ES-I3 (cell line): ENCODE data around the gene PDSS1.

ENCODE experiments used
- H3K36me3 ChIP-seq: 2 replicates; pipeline ENCODE4 v1.6.1; 2013; ENCODE audit warnings: mild to moderate bottlenecking, low read length, control low read depth, moderate library complexity; ENCODE audit not compliant: insufficient read depth
- H3K4me1 ChIP-seq: 2 replicates; pipeline ENCODE4 v1.6.1; 2013; ENCODE audit warnings: mild to moderate bottlenecking, control low read depth, low read length; ENCODE audit not compliant: insufficient read depth
- H3K9ac ChIP-seq: 2 replicates; pipeline ENCODE4 v1.6.1; 2013; ENCODE audit warnings: low read depth, mild to moderate bottlenecking, low read length, moderate library complexity
- H3K9me3 ChIP-seq: 2 replicates; pipeline ENCODE4 v1.6.1; 2013; ENCODE audit warnings: mild to moderate bottlenecking, low read length, moderate library complexity; ENCODE audit not compliant: control insufficient read depth, insufficient read depth

Gene PDSS1

DNA sequence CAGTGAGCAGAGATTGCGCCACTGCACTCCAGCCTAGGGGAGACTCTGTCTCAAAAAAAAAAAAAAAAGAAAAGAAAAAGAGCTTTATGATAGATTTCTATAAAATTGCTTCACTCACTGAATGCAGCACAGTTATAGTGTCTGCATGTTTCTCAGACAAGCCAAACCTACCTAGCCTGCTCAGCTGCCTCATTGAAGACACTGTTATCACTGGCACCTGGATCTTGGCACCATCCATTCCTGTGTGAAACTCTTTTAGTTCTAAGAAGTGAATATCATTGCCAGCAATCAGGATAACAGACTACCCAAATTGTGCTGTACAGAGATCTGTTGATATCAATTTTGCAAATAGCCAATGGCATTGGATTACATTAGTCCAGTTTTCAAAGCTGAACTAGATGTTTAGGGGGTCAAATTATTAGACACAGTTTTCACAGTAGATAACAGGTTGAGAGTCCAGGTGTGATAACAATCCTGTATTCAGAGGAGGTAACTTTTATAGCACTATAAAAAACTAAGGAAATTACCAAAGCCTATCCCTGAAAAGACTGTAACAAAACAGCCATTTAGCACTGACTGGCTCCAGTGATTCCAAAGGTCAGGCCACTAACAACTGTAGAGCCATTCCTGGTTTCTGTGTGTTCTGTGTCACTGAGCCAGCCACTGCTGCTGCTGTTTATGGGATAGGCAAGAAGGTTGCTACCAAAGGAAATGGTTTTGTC lies 17.1 kb downstream of the PDSS1 start:
- Histone ChIP-seq H3K9ac (no peak overlapping the region), H3K9me3 (no peaks in the 10 kb centered on the region), H3K4me1 (no peaks in the 10 kb centered on the region), H3K36me3 (peaks cover 8% of the 10 kb centered on the region)

- Histone ChIP-seq H3K9me3 (no peaks in the 10 kb centered on the region), H3K4me1 (no peaks in the 10 kb centered on the region), H3K36me3 (peaks cover 8% of the 10 kb centered on the region)
Measured at GRCh38 chr10:26715137-26715487, 17.6 kb downstream of the PDSS1 start.

GRCh38 chr10:26717476-26717875 lies 20.0 kb downstream of the PDSS1 start:
- no peaks in the 10 kb centered on the region for H3K4me1 ChIP-seq
- H3K9me3 ChIP-seq: no peaks in the 10 kb centered on the region
- H3K9ac ChIP-seq: no peak overlapping the region
- peaks cover 8% of the 10 kb centered on the region for H3K36me3 ChIP-seq

More at GRCh38 chr10:26715137-26715487, 17.6 kb downstream of the PDSS1 start:
- no peak overlapping the region for H3K9ac ChIP-seq

DNA sequence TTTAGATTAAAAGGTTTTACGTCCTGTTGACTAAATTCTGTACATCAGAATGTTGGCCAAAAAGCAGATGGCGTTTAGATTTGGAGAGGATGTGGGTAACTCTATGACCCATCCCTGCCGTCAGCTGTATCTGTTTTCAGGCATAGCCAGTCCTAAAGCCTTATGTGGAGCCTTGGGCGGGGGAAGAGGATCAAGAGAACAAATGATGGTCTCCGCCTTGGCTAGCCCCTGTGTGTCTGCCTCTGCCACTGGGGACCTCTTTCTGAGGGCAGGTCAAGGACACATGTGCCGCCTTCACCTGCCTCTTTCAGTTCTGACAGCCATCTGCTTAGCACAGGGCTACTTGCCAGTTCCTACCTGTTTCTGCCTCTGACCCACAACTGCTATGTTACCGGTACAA lies 24.1 kb downstream of the PDSS1 start:
- no peaks in the 10 kb centered on the region; the same call in 1 of the 2 replicates for H3K36me3 ChIP-seq
- no peak overlapping the region for H3K9ac ChIP-seq
- no peaks in the 10 kb centered on the region for H3K4me1 ChIP-seq
- no peaks in the 10 kb centered on the region for H3K9me3 ChIP-seq

- Histone ChIP-seq H3K9me3 (no peaks in the 10 kb centered on the region), H3K4me1 (no peaks in the 10 kb centered on the region), H3K9ac (no peak overlapping the region), H3K36me3 (no peaks in the 10 kb centered on the region; the same call in none of the 2 replicates)
Measured at GRCh38 chr10:26723016-26723415, 25.5 kb downstream of the PDSS1 start.

DNA sequence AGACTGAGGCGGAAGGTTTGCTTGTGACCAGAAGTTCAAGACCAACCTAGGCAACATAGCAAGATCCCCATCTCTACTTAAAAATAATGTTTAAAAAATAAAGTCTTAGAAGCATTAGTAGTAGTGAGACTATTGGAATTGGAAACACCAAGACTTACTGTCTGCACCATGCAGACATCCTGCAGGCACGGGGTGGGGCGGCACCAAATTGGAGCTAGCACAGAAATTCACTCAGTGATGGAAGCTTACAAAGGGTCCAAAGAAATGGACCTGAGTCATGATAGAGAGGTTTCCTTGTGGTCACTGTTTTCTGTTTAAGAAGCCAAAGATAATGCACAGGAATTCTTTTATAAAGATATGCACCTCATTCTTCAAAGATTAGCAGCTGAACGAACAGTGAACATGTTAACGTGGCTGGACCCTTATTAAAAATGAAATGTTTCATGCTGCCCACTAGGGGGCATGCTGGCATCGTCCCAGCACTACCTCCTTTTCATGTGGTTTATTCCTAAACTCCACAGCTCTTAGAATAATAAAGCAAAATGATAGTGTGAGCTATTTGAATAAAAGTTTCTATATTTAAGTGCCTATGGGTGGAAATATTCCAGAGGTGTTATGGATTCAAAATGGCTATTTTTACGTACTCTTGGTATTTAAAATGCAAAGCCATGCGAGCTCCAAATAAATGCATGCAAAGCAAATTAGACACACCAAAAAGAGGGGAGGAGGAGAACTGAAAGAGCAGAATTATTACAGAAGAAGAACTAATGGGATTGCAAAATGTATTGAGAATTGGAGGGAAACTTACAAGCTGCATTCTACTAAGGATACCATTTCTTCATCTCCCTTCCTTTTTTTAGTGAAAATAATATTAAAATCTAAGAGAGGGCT lies 28.6 kb downstream of the PDSS1 start:
- H3K4me1 ChIP-seq: no peaks in the 10 kb centered on the region
- H3K36me3 ChIP-seq: no peaks in the 10 kb centered on the region; the same call in none of the 2 replicates
- H3K9me3 ChIP-seq: no peaks in the 10 kb centered on the region
- no peak overlapping the region for H3K9ac ChIP-seq

- Histone ChIP-seq H3K36me3 (peaks cover 2% of the 10 kb centered on the region), H3K4me1 (no peaks in the 10 kb centered on the region), H3K9me3 (no peaks in the 10 kb centered on the region), H3K9ac (no peak overlapping the region)
Measured at GRCh38 chr10:26727005-26727404, 29.5 kb downstream of the PDSS1 start.

- peaks cover 5% of the 10 kb centered on the region for H3K36me3 ChIP-seq
- H3K9ac ChIP-seq: no peak overlapping the region
- H3K4me1 ChIP-seq: no peaks in the 10 kb centered on the region
- no peaks in the 10 kb centered on the region for H3K9me3 ChIP-seq
Measured at GRCh38 chr10:26728957-26729356, 31.5 kb downstream of the PDSS1 start.

DNA sequence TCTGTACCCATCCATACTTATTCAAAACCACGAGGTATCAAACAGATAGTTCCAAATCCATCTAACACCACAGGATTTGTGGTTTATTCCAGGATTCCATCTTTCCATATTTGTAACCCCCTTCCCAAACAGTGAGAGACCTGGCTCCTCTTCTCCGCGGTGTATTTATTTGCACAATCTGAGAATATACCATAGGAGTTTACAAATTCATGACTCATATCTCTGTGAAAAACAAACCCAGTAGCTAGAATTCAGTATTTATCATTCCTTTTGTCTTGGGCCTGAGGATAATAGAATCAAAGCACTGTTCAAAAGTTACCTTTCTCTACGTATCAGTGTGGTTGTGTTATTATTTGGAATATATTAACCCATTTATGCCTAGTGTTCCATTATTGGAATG lies 31.9 kb downstream of the PDSS1 start:
- H3K36me3 ChIP-seq: peaks cover 5% of the 10 kb centered on the region

DNA sequence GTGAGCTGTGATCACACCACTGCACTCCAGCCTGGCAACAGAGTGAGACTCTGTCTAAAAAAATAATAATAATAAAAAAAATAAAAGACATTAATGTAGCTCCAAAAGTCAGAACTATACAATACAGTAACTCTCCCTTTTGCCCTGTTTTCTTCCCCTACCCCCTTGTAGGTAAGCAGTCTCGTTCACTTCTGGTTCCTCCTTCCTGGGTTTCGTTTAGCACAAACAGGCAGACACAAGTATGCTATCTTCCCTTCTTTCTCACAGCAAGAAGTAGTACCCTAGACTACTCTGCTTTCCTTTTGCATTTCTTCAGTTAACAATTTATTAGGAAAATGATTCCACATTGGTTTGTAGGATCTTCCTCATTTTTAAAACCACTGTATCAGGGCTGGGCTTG lies 33.1 kb downstream of the PDSS1 start:
- Histone ChIP-seq H3K9me3 (no peaks in the 10 kb centered on the region), H3K9ac (no peak overlapping the region), H3K36me3 (peaks cover 12% of the 10 kb centered on the region), H3K4me1 (no peaks in the 10 kb centered on the region)

More for the DNA sequence above, 31.9 kb downstream of the PDSS1 start:
- H3K4me1 ChIP-seq: no peaks in the 10 kb centered on the region
- no peak overlapping the region for H3K9ac ChIP-seq
- no peaks in the 10 kb centered on the region for H3K9me3 ChIP-seq

GRCh38 chr10:26733750-26734568 lies 36.5 kb downstream of the PDSS1 start:
- Histone ChIP-seq H3K9me3 (no peaks in the 10 kb centered on the region), H3K9ac (no peak overlapping the region), H3K4me1 (no peaks in the 10 kb centered on the region), H3K36me3 (peaks cover 20% of the 10 kb centered on the region)

- Histone ChIP-seq H3K9ac (no peak overlapping the region), H3K4me1 (no peaks in the 10 kb centered on the region), H3K36me3 (peaks cover 20% of the 10 kb centered on the region), H3K9me3 (no peaks in the 10 kb centered on the region)
Measured at GRCh38 chr10:26735435-26735834, 37.9 kb downstream of the PDSS1 start.

GRCh38 chr10:26737730-26738129 lies 40.2 kb downstream of the PDSS1 start:
- no peaks in the 10 kb centered on the region for H3K9me3 ChIP-seq
- peaks cover 19% of the 10 kb centered on the region for H3K36me3 ChIP-seq
- no peak overlapping the region for H3K9ac ChIP-seq
- H3K4me1 ChIP-seq: no peaks in the 10 kb centered on the region

DNA sequence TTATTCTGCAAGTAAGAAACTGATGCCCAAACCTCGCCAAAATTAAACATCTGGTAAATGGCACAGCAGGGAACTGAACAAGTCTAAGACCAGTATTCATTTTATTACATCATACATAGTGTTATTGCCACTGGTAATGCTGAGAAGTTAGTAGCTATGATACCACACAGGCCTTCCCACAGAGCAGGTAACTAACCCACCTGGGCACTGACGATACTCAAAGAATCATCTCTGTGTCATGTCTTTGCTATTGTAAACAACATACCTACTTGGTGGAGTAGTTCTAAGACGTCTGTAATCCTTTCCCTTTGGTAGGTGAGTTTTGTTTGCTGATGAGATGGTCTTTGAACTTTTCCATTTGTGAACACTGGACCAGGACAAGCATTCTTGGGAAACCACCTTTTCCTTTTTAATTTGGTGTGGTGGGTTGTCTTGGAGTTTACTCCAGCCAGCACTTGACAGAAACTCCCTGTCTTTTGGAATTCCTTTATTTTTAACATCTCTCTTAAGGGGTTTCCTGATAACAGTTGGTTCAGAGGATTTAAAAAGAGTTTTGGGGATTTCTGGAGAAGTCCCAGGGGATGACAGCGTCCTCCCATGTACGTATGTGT lies 40.9 kb downstream of the PDSS1 start:
- no peaks in the 10 kb centered on the region for H3K9me3 ChIP-seq
- no peak overlapping the region for H3K9ac ChIP-seq
- 0 out of 2 replicates have a peak, but pooled peaks cover under 1% of the 10 kb centered on the region for H3K4me1 ChIP-seq
- H3K36me3 ChIP-seq: peaks cover 19% of the 10 kb centered on the region
